ENCODE results near the gene NAPEPLD.

The NAPEPLD gene

DNA sequence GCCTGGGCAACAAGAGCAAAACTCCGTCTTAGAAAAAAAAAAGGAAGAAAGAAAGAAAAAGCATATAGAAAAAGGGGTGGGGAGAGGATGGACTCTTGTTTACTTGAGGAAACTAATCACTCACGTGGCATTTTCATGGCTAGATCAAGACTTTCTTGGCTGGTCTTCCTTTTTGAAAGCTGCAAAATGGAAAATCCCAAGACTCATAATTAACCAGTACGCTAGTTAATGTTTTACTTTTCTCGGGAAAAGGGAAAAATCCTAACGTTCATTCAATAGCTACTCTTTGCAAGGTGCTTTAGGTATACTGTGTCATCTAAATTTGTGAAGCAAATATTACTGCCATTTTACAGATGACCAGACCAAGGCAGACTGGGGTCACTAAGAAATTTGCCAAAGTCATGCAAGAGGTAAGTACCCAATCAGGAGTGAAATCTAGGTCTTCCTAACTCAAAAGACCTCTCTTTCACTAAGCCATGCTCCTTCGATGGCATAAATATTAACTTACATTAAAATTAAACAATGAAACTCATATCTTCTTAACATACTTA is 24.4 kb downstream of the NAPEPLD start:
- Histone ChIP-seq H3K4me3 (replicated peaks; ENCODE audit: low read depth, low read length) (no peak overlapping the region), H3K36me3 (ENCODE audit: control insufficient read depth, insufficient read depth, low read length) (peaks cover 5% of the 10 kb centered on the region), H3K27me3 (replicated peaks; ENCODE audit: control insufficient read depth, insufficient read depth, low read length) (no peaks in the 10 kb centered on the region)
- no peak for TF ChIP-seq CTCF (IDR thresholded peaks at IDR 0.05; ENCODE audit: insufficient read depth, low read length, poor library complexity, severe bottlenecking)
- no peak for DNase-seq (ENCODE audit: extremely low read depth, insufficient read length)

- TF ChIP-seq CTCF (IDR thresholded peaks at IDR 0.05; ENCODE audit: insufficient read depth, low read length, poor library complexity, severe bottlenecking) = no peak
- peaks cover 5% of the 10 kb centered on the region for H3K36me3 ChIP-seq (ENCODE audit: control insufficient read depth, insufficient read depth, low read length)
Observed at GRCh38 chr7:103123529-103123928, 25.4 kb downstream of the NAPEPLD start.

DNA sequence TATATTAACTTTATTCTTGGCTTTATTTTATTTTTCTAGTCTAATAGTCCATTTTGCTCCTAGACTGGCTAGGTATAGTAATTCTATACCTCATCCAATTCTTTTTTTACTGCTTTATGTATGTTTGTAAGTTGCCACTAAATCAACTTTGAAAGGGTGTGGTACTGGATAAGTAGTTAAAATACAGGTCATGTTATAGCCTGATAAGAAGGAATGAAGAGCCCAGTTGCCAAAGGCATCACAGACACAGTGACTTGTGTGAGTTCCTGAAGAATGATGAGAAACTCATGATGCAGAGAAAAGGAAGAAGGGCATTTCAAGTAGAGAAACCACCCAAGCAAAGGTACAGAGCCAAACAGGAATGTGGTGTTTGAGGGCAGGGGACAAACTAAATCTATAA is 27.3 kb downstream of the NAPEPLD start:
- Histone ChIP-seq H3K4me3 (replicated peaks; ENCODE audit: low read depth, low read length) (no peak overlapping the region), H3K36me3 (ENCODE audit: control insufficient read depth, insufficient read depth, low read length) (peaks cover 3% of the 10 kb centered on the region), H3K27me3 (replicated peaks; ENCODE audit: control insufficient read depth, insufficient read depth, low read length) (no peaks in the 10 kb centered on the region)
- no peak for TF ChIP-seq CTCF (IDR thresholded peaks at IDR 0.05; ENCODE audit: insufficient read depth, low read length, poor library complexity, severe bottlenecking)
- DNase-seq (ENCODE audit: extremely low read depth, insufficient read length) = no peak

More at GRCh38 chr7:103123529-103123928, 25.4 kb downstream of the NAPEPLD start:
- DNase-seq (ENCODE audit: extremely low read depth, insufficient read length) = no peak
- Histone ChIP-seq H3K27me3 (replicated peaks; ENCODE audit: control insufficient read depth, insufficient read depth, low read length) (no peaks in the 10 kb centered on the region), H3K4me3 (replicated peaks; ENCODE audit: low read depth, low read length) (no peak overlapping the region)

GRCh38 chr7:103120362-103120761 is 28.5 kb downstream of the NAPEPLD start:
- no peak overlapping the region for H3K4me3 ChIP-seq (replicated peaks; ENCODE audit: low read depth, low read length)
- DNase-seq (ENCODE audit: extremely low read depth, insufficient read length) = no peak
- H3K27me3 ChIP-seq (replicated peaks; ENCODE audit: control insufficient read depth, insufficient read depth, low read length) = no peaks in the 10 kb centered on the region
- no peak for TF ChIP-seq CTCF (IDR thresholded peaks at IDR 0.05; ENCODE audit: insufficient read depth, low read length, poor library complexity, severe bottlenecking)
- peaks cover 2% of the 10 kb centered on the region for H3K36me3 ChIP-seq (ENCODE audit: control insufficient read depth, insufficient read depth, low read length)

DNA sequence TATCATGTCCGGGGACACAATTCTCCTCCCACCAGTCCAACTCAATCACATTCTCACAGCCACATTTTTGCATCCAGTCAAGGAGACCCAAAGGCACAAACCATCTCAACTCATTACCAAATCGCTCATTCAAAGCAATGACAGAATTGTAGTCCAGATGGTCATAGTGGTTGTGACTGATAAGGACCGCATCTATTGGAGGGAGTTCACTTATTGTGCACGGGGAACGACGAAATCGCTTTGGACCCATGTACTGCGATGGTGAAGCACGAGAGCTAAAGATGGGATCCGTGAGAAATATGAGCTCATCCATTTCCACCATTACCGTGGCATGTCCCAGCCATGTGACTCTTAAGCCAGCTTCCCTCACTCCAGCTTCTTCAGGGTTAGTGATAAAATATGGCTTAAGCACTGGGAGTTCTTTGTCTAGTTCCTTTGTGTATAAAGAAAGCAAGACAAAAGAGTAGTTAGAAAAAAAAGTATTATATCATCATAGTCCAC is 29.1 kb downstream of the NAPEPLD start:
- H3K36me3 ChIP-seq (ENCODE audit: control insufficient read depth, insufficient read depth, low read length) = peaks cover 2% of the 10 kb centered on the region
- H3K27me3 ChIP-seq (replicated peaks; ENCODE audit: control insufficient read depth, insufficient read depth, low read length) = no peaks in the 10 kb centered on the region
- H3K4me3 ChIP-seq (replicated peaks; ENCODE audit: low read depth, low read length) = no peak overlapping the region
- DNase-seq (ENCODE audit: extremely low read depth, insufficient read length) = no peak
- no peak for TF ChIP-seq CTCF (IDR thresholded peaks at IDR 0.05; ENCODE audit: insufficient read depth, low read length, poor library complexity, severe bottlenecking)

DNA sequence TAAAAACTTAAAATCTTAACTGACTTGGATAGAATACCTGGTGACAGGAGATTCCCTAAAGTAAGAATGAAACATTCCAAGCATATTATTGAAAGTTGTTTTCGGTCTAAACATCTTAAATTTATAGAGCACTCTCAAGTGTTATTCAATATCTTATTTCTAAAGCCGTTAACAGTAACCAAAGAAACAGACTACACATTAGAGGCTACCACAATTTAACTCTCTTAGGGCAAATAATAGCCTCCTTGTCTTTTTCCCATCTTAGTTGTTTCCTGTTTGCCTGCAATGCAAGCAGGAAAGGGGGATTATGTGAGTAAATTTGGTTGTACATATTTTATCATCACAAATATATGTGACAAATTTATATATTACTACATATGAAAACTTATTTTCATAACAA is 31.4 kb downstream of the NAPEPLD start:
- Histone ChIP-seq H3K36me3 (ENCODE audit: control insufficient read depth, insufficient read depth, low read length) (peaks cover 2% of the 10 kb centered on the region), H3K4me3 (replicated peaks; ENCODE audit: low read depth, low read length) (no peak overlapping the region), H3K27me3 (replicated peaks; ENCODE audit: control insufficient read depth, insufficient read depth, low read length) (no peaks in the 10 kb centered on the region)
- DNase-seq (ENCODE audit: extremely low read depth, insufficient read length) = no peak
- TF ChIP-seq CTCF (IDR thresholded peaks at IDR 0.05; ENCODE audit: insufficient read depth, low read length, poor library complexity, severe bottlenecking) = no peak
